ENCODE data around the gene FAM171A2.

GRCh38 chr17:44331249-44331760 lies 32.3 kb downstream of the FAM171A2 start:
- no peak for TF ChIP-seq POLR2A (IDR thresholded peaks at IDR 0.05; ENCODE audit: low read length)
- no peak for TF ChIP-seq HOXA7 (CRISPR knock-in tag; IDR thresholded peaks at IDR 0.05)
- TF ChIP-seq SREBF2 (IDR thresholded peaks at IDR 0.05) = no peak
- peak; percentile 74 to 86 for TF ChIP-seq RAD21 (conservative IDR thresholded peaks at IDR 0.05 in 1 of 2, IDR thresholded peaks at IDR 0.05 in 1 of 2)
